OCI-LY3 (cell line): ENCODE results near the gene PDE4D.

Source experiments
- H2AFZ ChIP-seq: fragments of 200-600, 300-600 bp; shearing (Covaris generic); 2 replicates; pipeline ENCODE4 v1.6.0; 2014; ENCODE audit warnings: antibody characterized with exemption, low read depth, low read length
- H3K27ac ChIP-seq: fragments of 200-600, 300-600 bp; sonication (generic); 2 replicates; pipeline ENCODE4 v1.5.1; 2014; ENCODE audit warnings: mild to moderate bottlenecking, low read length, moderate library complexity, mixed read lengths
- H3K27me3 ChIP-seq: fragments of 200-600, 300-600 bp; sonication (generic); 2 replicates; pipeline ENCODE4 v1.6.1; 2014; ENCODE audit warnings: low read depth, low read length, mixed read lengths
- H3K36me3 ChIP-seq: fragments of 200-600, 300-600 bp; sonication (generic); replicated peaks from 2 replicates; pipeline ENCODE3; 2014; ENCODE audit warnings: low read depth, low read length, mixed read lengths
- H3K4me1 ChIP-seq: fragments of 300-600, 200-600 bp; sonication (generic); 2 replicates; pipeline ENCODE4 v1.6.1; 2014; ENCODE audit warnings: low read length, mixed read lengths
- H3K4me2 ChIP-seq: fragments of 200-600, 300-600 bp; sonication (generic); 2 replicates; pipeline ENCODE4 v1.6.1; 2014; ENCODE audit warnings: low read length, mixed read lengths
- H3K4me3 ChIP-seq: fragments of 300-600, 200-600 bp; sonication (generic); 2 replicates; pipeline ENCODE4 v1.5.1; 2014; ENCODE audit warnings: antibody characterized with exemption, mild to moderate bottlenecking, low read length, moderate library complexity
- H3K79me2 ChIP-seq: fragments of 300-600, 200-600 bp; shearing (Covaris generic); 2 replicates; pipeline ENCODE4 v1.6.1; 2014; ENCODE audit warnings: mild to moderate bottlenecking, low read length, mixed read lengths
- H3K9ac ChIP-seq: fragments of 300-600, 200-600 bp; shearing (Covaris generic); 2 replicates; pipeline ENCODE4 v1.6.0; 2014; ENCODE audit warnings: mild to moderate bottlenecking, low read length, moderate library complexity
- H3K9me3 ChIP-seq: fragments of 200-600, 300-600 bp; shearing (Covaris generic); 2 replicates; pipeline ENCODE4 v1.6.1; 2014; ENCODE audit warnings: low read length, mixed read lengths; ENCODE audit not compliant: insufficient read depth
- H4K20me1 ChIP-seq: fragments of 200-600, 300-600 bp; sonication (generic); 2 replicates; pipeline ENCODE4 v1.6.1; 2016; ENCODE audit warnings: low read length, mixed read lengths; ENCODE audit not compliant: insufficient read depth
- EZH2phosphoT487 ChIP-seq: fragments of 200-600 bp; shearing (Covaris generic); IDR thresholded peaks from 2 replicates; pipeline ENCODE4 v1.6.1; 2018; ENCODE audit warnings: antibody characterized with exemption, mixed run types, low read depth
- TF ChIP-seq, protein P1 (sequence below): fragments of 200-600, 300-600 bp; sonication (generic); IDR thresholded peaks from 2 replicates; pipeline ENCODE4 v1.5.1; 2014; ENCODE audit warnings: antibody characterized with exemption, low read length, low read depth

PDE4D gene

DNA sequence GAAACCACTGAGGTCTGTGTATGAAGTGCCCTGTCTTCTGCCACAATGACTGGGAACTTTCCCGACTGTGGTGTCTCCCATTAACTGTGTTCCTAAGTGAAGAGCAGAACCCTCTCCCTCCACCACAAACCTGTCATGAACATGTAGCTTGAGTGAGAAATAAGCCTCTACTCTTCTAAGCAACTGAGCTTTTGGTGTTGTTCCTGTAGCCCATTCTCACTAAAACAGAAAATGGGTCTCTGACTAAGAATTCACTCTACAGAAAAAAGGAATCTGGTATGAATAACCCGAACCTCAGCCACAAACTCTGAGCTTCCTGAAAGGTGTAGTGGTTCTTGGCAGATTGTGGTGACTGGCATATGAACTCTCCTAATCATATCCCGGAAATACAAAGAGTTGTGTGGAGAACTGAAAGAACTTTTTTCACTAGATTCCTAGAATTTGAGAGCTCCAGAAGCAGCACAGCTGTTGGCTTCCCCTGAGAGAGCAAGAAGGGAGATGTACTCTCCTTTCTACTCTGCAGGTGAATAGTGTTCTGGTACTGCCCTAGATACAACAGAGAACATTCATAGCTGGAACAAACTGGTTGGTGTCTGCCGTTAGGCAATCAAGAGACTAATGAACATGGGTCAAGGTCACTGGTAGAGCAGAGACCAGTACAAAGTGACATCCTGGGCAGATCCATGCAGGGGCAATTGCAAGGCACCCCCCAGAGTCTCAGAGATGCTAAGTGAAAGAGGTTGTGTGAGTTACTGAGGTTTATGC lies 283.8 kb downstream of the PDE4D start:
- H2AFZ ChIP-seq: no peak overlapping the region
- H3K9ac ChIP-seq: no peak overlapping the region
- H3K9me3 ChIP-seq: no peaks in the 10 kb centered on the region
- H3K27ac ChIP-seq: no peak overlapping the region
- no peak overlapping the region for H3K4me3 ChIP-seq
- H3K27me3 ChIP-seq: no peaks in the 10 kb centered on the region
- H3K79me2 ChIP-seq: no peaks in the 10 kb centered on the region
- peaks cover 8% of the 10 kb centered on the region for H3K4me1 ChIP-seq
- H3K36me3 ChIP-seq: no peaks in the 10 kb centered on the region
- no peak overlapping the region for H3K4me2 ChIP-seq
- H4K20me1 ChIP-seq: no peaks in the 10 kb centered on the region
- TF ChIP-seq, protein P1, sequence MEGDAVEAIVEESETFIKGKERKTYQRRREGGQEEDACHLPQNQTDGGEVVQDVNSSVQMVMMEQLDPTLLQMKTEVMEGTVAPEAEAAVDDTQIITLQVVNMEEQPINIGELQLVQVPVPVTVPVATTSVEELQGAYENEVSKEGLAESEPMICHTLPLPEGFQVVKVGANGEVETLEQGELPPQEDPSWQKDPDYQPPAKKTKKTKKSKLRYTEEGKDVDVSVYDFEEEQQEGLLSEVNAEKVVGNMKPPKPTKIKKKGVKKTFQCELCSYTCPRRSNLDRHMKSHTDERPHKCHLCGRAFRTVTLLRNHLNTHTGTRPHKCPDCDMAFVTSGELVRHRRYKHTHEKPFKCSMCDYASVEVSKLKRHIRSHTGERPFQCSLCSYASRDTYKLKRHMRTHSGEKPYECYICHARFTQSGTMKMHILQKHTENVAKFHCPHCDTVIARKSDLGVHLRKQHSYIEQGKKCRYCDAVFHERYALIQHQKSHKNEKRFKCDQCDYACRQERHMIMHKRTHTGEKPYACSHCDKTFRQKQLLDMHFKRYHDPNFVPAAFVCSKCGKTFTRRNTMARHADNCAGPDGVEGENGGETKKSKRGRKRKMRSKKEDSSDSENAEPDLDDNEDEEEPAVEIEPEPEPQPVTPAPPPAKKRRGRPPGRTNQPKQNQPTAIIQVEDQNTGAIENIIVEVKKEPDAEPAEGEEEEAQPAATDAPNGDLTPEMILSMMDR: no peak
- TF ChIP-seq EZH2phosphoT487: no peak

DNA sequence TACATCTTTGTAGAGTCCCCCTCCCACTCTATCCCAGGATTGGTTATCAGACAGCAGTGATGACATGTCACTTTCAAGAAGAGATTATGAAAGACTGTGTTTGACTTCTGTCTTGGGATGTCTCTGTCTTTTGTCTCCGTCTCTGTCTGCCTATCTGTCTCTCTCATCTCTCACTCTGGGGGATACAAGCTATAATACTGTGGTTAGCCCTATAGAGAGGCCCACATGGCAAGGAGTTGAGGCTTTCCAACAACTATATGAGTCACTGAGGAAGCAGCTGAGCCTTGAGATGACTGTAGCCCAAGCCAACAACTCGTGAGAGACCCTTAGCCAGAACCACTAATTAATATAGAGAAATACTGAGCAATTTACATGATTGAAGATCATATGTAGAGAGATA lies 284.8 kb downstream of the PDE4D start:
- TF ChIP-seq EZH2phosphoT487: no peak
- TF ChIP-seq, protein P1: no peak
- Histone ChIP-seq H3K79me2 (no peaks in the 10 kb centered on the region), H3K36me3 (no peaks in the 10 kb centered on the region), H3K4me3 (no peak overlapping the region), H2AFZ (no peak overlapping the region), H3K4me2 (no peak overlapping the region), H4K20me1 (no peaks in the 10 kb centered on the region), H3K9ac (no peak overlapping the region), H3K9me3 (no peaks in the 10 kb centered on the region), H3K27me3 (no peaks in the 10 kb centered on the region), H3K4me1 (peaks cover 8% of the 10 kb centered on the region), H3K27ac (no peak overlapping the region)

DNA sequence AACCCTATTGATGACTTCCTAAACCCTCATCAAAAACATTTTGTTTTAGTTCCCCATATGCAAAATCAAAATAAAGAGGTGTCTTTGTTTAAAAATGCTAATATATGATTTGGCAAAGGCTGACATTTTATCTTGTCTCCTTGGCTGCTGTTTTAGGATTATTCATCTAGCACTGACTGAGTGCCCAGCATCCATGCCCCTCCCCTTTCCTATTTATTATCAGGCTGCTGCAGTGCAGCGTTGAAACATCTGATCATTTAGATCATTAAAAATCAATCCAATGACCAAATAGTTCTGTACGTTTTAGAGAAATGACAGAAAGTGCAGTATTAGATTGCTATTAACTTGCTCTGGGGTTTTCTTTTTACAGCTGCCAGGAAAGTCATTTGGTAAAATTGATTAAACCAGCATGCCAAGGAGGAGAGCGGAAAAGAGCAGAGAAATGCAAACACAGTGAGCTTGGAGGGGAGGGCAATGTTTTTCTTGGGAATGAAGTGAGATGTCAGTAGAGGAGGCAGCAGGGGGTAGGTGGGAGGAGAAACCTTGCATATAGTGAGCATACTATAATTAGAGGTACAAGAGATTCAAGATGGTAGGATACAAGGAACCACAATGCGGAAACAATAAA lies 286.3 kb downstream of the PDE4D start:
- no peaks in the 10 kb centered on the region for H3K9me3 ChIP-seq
- H3K4me2 ChIP-seq: no peak overlapping the region
- H3K4me1 ChIP-seq: peaks cover 8% of the 10 kb centered on the region
- H2AFZ ChIP-seq: no peak overlapping the region
- TF ChIP-seq, protein P1: no peak
- TF ChIP-seq EZH2phosphoT487: no peak
- H4K20me1 ChIP-seq: no peaks in the 10 kb centered on the region
- H3K9ac ChIP-seq: no peak overlapping the region
- no peak overlapping the region for H3K4me3 ChIP-seq
- no peaks in the 10 kb centered on the region for H3K36me3 ChIP-seq
- no peak overlapping the region for H3K27ac ChIP-seq
- no peaks in the 10 kb centered on the region for H3K27me3 ChIP-seq
- H3K79me2 ChIP-seq: no peaks in the 10 kb centered on the region

DNA sequence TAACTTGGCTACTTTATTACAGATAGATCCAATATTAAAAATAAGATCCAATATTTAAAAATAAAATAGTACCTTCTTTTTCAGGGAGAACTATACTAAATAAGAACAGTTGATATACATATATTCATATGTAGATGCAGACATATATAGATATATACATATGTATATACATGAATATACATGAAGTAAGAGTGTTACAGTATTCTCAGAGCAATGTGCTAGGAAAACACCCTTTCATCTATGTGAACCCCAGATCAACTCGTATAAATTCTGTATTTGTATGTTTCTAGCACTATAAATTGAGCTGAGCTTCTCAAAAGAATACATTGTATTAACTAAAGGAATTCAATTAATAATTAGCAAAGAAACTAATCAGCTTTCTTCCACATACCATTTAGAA lies 287.6 kb downstream of the PDE4D start:
- H3K9ac ChIP-seq: no peak overlapping the region
- H3K27ac ChIP-seq: no peak overlapping the region
- no peaks in the 10 kb centered on the region for H3K79me2 ChIP-seq
- H3K27me3 ChIP-seq: no peaks in the 10 kb centered on the region
- no peaks in the 10 kb centered on the region for H4K20me1 ChIP-seq
- H2AFZ ChIP-seq: no peak overlapping the region
- TF ChIP-seq EZH2phosphoT487: no peak
- TF ChIP-seq, protein P1: no peak
- H3K4me1 ChIP-seq: peaks cover 8% of the 10 kb centered on the region
- H3K4me3 ChIP-seq: no peak overlapping the region
- H3K4me2 ChIP-seq: no peak overlapping the region
- no peaks in the 10 kb centered on the region for H3K36me3 ChIP-seq
- no peaks in the 10 kb centered on the region for H3K9me3 ChIP-seq
